NCI-H187 (cell line): ENCODE results near the gene SRPK2.
"Not testable (repeated sequence)": the region's sequence is repeated elsewhere in the genome, so short reads cannot be mapped to it uniquely, and the experiment has no call there.

Source experiments
- DNase-seq, 2 experiments: peaks; one replicate each; lab custom pipeline; 2025; lab: John Stamatoyannopoulos, UW

SRPK2 gene

GRCh38 chr7:105376908-105377533, 11.7 kb downstream of the SRPK2 start:
- DNase-seq = no peak

GRCh38 chr7:105369944-105370343, 18.8 kb downstream of the SRPK2 start:
- no peak for DNase-seq

DNA sequence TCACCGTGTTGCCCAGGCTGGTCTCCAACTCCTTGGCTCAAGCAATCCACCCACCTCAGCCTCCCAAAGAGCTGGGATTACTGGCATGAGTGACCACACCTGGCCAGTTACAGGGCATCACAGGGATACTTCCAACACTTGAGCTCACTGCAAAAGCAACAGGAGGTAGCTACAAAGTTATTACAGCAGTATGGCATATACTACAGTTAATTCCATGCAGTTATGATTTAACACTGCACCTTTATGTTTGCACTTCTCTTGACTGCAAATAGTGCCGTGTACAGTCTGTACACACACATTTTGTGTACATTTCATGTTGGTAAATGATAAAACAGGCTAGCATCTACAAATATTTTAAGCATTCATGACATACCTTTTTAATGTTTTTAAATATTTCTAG, 21.3 kb downstream of the SRPK2 start:
- no peak for DNase-seq

DNA sequence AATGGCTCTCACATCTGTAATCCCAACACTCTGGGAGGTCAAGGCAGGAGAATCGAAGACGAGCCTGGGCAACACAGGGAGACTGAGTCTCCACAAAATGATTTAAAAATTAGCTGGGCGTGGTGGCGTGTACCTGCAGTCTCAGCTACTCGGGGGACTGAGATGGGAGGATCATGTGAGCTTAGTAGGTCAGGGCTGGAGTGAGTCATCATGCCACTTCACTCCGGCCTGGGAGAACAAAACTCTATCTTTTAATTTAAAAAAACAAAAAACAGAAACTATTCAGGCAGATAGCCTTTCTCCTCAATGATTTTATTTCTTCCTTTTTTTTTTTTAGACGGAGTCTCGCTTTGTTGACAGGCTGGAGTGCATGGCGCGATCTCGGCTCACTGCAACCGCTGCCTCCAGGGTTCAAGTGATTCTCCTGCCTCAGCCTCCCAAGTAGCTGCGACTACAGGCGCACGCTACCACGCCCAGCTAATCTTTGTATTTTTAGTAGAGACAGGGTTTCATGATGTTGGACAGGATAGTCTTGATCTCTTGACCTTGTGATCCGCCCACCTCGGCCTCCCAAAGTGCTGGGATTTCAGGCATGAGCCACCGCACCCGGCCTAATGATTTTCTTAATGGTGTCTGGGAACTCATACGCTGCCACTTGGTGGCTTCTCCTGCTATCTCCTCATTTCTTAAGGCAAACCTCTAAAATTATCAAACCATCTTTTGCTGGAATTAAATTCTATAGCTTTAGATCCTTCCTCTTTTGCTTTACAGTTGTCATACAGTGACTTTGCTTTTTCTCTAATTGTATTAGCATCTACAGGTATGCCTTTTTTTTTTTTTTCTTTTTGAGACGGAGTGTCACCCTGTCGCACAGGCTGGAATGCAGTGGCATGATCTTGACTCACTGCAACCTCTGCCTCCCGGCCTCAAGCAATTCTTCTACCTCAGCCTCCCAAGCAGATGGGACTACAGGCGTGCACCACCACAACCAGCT, 22.9 kb downstream of the SRPK2 start:
- no peak for DNase-seq

DNA sequence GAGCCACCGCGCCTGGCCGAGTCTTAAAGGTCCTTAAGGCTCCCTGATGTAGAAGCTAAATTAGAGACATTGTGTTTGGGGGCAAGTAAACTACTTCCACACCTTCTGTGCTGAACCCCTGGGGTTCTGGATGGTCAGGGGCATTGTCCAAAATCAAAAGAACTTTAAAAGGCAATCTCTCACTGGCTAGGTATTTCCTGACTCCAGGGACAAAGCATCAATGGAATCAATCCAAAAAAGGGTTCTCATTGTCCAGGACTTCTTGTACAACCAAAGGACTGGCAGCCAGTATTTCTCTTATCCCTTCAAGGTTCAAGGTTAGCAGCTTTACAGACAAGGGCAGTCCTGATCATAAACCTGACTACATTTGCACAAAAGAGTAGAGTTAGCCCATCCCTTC, 24.0 kb downstream of the SRPK2 start:
- no peak for DNase-seq

DNA sequence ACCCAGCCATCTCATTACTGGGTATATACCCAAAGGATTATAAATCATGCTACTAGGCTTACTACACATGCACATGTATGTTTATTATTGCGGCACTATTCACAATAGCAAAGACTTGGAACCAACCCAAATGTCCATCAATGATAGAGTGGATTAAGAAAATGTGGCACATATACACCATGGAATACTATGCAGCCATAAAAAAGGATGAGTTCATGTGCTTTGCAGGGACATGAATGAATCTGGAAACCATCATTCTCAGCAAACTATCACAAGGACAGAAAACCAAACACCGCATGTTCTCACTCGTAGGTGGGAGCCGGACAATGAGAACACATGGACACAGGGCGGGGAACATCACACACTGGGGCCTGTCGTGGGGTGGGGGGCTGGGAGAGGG, 25.1 kb downstream of the SRPK2 start:
- DNase-seq = not testable (repeated sequence)

DNA sequence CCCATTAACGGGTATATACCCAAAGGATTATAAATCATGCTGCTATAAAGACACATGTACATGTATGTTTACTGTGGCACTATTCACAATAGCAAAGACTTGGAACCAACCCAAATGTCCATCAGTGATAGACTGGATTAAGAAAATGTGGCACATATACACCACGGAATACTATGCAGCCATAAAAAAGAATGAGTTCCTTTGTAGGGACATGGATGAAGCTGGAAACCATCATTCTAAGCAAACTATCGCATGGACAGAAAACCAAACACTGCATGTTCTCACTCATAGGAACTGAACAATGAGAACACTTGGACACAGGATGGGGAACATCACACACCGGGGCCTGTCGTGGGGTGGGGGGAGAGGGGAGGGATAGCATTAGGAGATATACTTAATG, 26.0 kb downstream of the SRPK2 start:
- not testable (repeated sequence) for DNase-seq

DNA sequence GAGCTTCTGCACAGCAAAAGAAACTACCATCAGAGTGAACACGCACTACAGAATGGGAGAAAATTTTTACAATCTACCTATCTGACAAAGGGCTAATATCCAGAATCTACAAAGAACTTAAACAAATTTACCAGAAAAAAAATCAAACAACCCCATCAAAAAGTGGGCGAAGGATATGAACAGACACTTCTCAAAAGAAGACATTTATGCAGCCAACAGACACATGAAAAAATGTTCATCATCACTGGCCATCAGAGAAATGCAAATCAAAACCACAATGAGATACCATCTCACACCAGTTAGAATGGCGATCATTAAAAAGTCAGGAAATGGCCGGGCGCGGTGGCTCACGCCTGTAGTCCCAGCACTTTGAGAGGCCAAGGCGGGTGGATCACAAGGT, 26.7 kb downstream of the SRPK2 start:
- DNase-seq = not testable (repeated sequence)

DNA sequence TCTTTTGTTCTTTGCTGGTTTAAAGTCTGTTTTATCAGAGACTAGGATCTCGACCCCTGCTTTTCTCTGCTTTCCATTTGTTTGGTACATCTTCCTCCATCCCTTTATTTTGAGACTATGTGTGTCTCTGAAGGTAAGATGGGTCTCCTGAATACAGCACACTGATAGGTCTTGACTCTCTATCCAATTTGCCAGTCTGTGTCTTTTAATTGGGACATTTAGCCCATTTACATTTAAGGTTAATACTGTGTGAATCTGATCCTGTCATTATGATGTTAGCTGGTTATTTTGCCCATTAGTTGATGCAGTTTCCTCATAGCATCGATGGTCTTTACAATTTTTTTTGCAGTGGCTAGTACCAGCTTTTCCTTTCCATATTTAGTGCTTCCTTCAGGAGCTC, 28.6 kb downstream of the SRPK2 start:
- DNase-seq = not testable (repeated sequence)

- DNase-seq = no peak
These were observed 33.0 kb downstream of the SRPK2 start for GRCh38 chr7:105355701-105356100.

- no peak for DNase-seq
These were observed 34.3 kb downstream of the SRPK2 start for GRCh38 chr7:105354383-105354782.

GRCh38 chr7:105353752-105354328, 34.9 kb downstream of the SRPK2 start:
- no peak for DNase-seq

- DNase-seq = no peak
These were observed 35.6 kb downstream of the SRPK2 start for GRCh38 chr7:105352901-105353668.

DNA sequence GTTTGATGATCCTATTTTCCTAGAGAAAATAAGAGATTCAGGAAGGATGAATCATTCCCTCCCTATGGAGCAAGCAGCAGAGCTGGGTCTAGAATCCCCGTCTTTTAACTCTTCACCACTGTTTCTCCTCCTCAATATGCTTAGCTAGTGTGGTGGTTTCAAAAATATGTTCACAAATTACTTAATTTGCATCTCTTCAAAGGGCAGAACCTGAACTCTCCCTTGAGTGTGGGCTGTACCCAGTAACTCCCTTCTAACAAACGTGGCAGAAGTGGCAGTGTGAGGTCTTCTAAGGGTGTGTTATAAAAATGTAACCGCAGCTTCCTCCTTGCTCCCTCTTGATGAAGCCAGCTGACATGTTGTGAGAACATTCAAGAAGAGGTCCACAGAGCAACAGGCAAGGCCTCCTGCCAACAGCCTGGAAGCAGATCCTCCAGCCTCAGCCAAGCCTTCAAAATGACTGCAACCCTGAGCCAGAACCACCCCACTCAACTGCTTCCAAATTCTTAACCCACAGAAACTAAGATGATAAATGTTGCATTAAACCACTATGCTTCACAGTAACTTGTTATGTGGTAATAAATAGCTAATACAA, 36.6 kb downstream of the SRPK2 start:
- no peak for DNase-seq

GRCh38 chr7:105350906-105351305, 37.8 kb downstream of the SRPK2 start:
- no peak for DNase-seq

DNA sequence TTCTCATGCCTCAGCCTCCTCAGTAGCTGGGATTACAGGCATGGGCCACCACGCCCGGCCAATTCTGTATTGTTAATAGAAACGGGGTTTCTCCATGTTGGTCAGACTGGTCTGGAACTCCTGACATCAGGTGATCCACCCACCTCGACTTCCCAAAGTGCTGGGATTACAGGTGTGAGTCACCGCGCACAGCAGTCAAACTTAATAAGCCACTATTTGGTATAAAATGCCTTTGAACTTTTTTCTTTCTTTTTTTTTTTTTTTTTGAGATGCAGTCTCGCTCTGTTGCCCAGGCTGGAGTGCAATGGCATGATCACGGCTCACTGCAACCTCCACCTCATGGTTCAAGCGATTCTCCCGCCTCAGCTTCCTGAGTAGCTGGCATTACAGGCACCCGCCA, 40.5 kb downstream of the SRPK2 start:
- DNase-seq = not testable (repeated sequence)

- DNase-seq = no peak
These were observed 42.0 kb downstream of the SRPK2 start for GRCh38 chr7:105346593-105347322.

GRCh38 chr7:105346138-105346537, 42.6 kb downstream of the SRPK2 start:
- no peak for DNase-seq

GRCh38 chr7:105345725-105346124, 43.0 kb downstream of the SRPK2 start:
- DNase-seq = no peak

DNA sequence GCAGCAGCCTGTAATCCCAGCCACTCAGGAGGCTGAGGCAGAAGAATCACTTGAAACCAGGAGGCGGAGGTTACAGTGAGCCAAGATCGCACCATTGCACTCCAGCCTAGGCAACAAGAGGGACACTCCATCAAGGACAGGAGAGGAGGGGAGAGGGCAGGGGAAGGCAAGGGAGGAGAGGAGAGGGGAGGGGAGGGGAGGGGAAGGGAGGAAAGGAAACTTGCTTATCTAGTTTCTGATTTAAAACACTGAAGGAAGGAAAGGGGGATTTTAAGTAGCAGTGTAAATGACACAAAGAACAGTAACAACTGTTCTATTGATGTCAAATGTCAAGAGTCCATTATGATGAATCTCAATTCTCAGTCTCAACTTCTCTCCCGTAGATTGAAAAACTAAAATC, 43.7 kb downstream of the SRPK2 start:
- DNase-seq = no peak
